T1000 (cell line): ENCODE measurements around the gene ADAM11.

Experiments used
- DNase-seq: peaks from one replicate; lab custom pipeline; 2025; ENCODE audit warnings: mixed read lengths; lab: John Stamatoyannopoulos, UW

ADAM11 gene

DNA sequence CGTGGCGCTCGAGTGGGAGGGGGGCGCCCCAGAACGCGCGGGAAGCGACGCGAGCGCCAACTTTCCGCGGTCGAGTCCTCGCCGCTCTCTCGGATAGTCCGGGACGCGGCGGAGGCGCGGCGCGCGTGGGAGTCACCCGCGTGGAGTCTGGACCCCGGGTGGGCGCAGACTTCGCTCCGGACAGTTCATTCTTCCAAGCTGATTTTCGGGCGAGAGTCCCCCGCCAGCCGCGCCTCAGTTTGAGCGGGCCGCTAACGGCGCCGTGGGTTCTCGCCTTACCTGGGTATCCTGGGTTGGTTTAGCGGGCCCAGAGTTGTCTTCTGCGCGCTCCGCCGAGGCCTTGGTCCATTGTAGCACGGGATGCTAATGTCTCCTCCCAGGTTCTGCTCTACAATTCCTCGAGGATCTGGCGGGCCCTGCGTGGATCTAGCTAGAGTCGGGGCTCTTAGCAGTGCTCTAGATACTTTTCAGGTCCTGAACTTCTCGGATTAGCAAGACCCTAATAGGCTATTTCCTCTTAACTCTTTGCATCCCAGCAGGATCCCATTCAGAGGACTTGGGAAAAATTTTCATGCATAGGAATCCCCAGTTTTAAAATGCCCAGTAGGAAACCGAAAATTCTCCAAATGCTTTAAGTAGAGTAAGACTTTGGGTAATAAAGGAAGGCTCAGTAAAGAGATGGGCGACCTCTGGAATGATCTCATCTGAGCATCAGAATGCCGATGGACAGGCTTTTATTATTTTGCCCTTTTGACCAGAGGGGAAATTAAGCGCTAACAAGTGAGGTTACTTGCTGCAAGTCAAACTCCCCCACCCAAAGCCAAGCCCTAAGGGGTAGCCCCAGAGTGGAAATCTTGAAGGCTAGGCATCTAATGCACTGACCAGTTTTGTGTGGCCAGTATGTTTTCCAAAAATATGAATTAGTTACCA lies 71.8 kb downstream of the ADAM11 start:
- DNase-seq: no peak

- DNase-seq: no peak
These were observed 72.6 kb downstream of the ADAM11 start for GRCh38 chr17:44831371-44831770.
